Spleen (tissue), 7 donors: ENCODE results near the gene EPHB2.

ENCODE experiments used
- CTCF ChIP-seq, 11 experiments: fragments of 200-600 bp in 7 of 11; fragments of 450-650 bp in 4 of 11; sonication (generic) in 4 of 11; IDR thresholded peaks in 8 of 11; conservative IDR thresholded peaks in 3 of 11; 1 replicate in 7 of 11; 2 replicates in 4 of 11; pipeline versions ENCODE4 v1.4.0 to v1.8.0; 2016 to 2021; ENCODE audit warnings: antibody characterized with exemption in 11 of 11, inconsistent platforms in 4 of 11, mild to moderate bottlenecking in 1 of 11
- POLR2A ChIP-seq, 3 donors: fragments of 450-650 bp; IDR thresholded peaks; one replicate each; pipeline ENCODE4 v1.5.1; 2017; ENCODE audit warnings: antibody characterized with exemption in 3 of 3, mild to moderate bottlenecking in 1 of 3
- POLR2AphosphoS5 ChIP-seq, 3 donors: sonication (generic); formaldehyde crosslinking; IDR thresholded peaks; one replicate each; pipeline ENCODE4 v1.5.1; 2017; ENCODE audit warnings: antibody characterized with exemption in 3 of 3
- donor health status: DM: no; HTN: no; CAD: no; lungs with moderate emphysema.
- donor health status: DM: no; HTN: no; CAD: no.
- donor health status: DM: no; HTN: no; CAD: no.

GRCh38 chr1:22787636-22788035 is 77.0 kb downstream of the EPHB2 start:
- no peak for TF ChIP-seq CTCF (IDR thresholded peaks at IDR 0.05 in 8 of 11, conservative IDR thresholded peaks at IDR 0.05 in 3 of 11)
- no peak for TF ChIP-seq POLR2AphosphoS5 (IDR thresholded peaks at IDR 0.05)
- TF ChIP-seq POLR2A (IDR thresholded peaks at IDR 0.05), result no peak
